GM23338 (cell line): Measurements from ENCODE around the gene GRIA1. TPM values are rescaled to one million over a fixed set of nuclear protein-coding genes. Genes with fewer than 3 reads are reported as not detected.

Source experiments
- ATAC-seq: fragments of 200-7000 bp; cut with Tn5 transposase; 3 replicates; pipeline ENCODE4 v1.9.1; 2020
- DNase-seq: peaks from one replicate; pipeline ENCODE4 v3.0.0-alpha.2; 2015; ENCODE audit warnings: low spot score
- H2AFZ ChIP-seq: fragments of 200-600 bp; sonication (generic); 2 replicates; pipeline ENCODE4 v1.8.0; 2016; ENCODE audit warnings: antibody characterized with exemption, mild to moderate bottlenecking, moderate library complexity
- H3F3A ChIP-seq: fragments of 200-600 bp; sonication (generic); replicated peaks from 2 replicates; pipeline ENCODE4 v1.8.0; 2017; ENCODE audit warnings: antibody characterized with exemption, mixed run types, low read depth
- H3K27ac ChIP-seq: fragments of 200-600 bp; sonication (generic); 2 replicates; pipeline ENCODE4 v1.6.1; 2016; ENCODE audit warnings: low read depth
- H3K27me3 ChIP-seq: fragments of 200-600 bp; sonication (generic); 2 replicates; pipeline ENCODE4 v1.8.0; 2016; ENCODE audit warnings: mild to moderate bottlenecking, mixed run types, moderate library complexity; ENCODE audit not compliant: insufficient read depth
- H3K36me3 ChIP-seq: fragments of 200-600 bp; sonication (generic); 2 replicates; pipeline ENCODE4 v1.8.0; 2016; ENCODE audit warnings: mild to moderate bottlenecking; ENCODE audit not compliant: insufficient read depth
- H3K4me1 ChIP-seq: fragments of 200-600 bp; sonication (generic); 2 replicates; pipeline ENCODE4 v1.8.0; 2016; ENCODE audit warnings: mild to moderate bottlenecking, moderate library complexity; ENCODE audit not compliant: insufficient read depth
- H3K4me2 ChIP-seq: fragments of 200-600 bp; sonication (generic); 2 replicates; pipeline ENCODE4 v1.7.1; 2017; ENCODE audit warnings: mixed run types
- H3K4me3 ChIP-seq: fragments of 200-600 bp; sonication (generic); 2 replicates; pipeline ENCODE4 v1.6.1; 2016; ENCODE audit warnings: mixed run types
- H3K79me2 ChIP-seq: fragments of 200-600 bp; sonication (generic); replicated peaks from 2 replicates; pipeline ENCODE4 v1.8.0; 2017; ENCODE audit warnings: mild to moderate bottlenecking; ENCODE audit not compliant: insufficient read depth
- H3K9me2 ChIP-seq: fragments of 200-600 bp; sonication (generic); 2 replicates; pipeline ENCODE4 v1.8.0; 2017; ENCODE audit not compliant: insufficient read depth
- H4K20me1 ChIP-seq: fragments of 200-600 bp; sonication (generic); replicated peaks from 2 replicates; pipeline ENCODE4 v1.8.0; 2017; ENCODE audit warnings: mild to moderate bottlenecking; ENCODE audit not compliant: insufficient read depth
- H3K27ac Mint-ChIP-seq: 2 replicates; pipeline ENCODE4 v1.8.0; 2020; ENCODE audit warnings: inconsistent platforms, mild to moderate bottlenecking, moderate library complexity, mixed read lengths
- H3K27me3 Mint-ChIP-seq: 3 replicates; pipeline ENCODE4 v1.8.0; 2022; ENCODE audit warnings: low read depth, mild to moderate bottlenecking, moderate library complexity, mixed read lengths, inconsistent platforms; ENCODE audit not compliant: insufficient read depth, poor library complexity
- H3K36me3 Mint-ChIP-seq: 3 replicates; pipeline ENCODE4 v1.8.0; 2021; ENCODE audit warnings: low read depth, mild to moderate bottlenecking, inconsistent platforms, moderate library complexity, mixed read lengths
- H3K4me1 Mint-ChIP-seq: 3 replicates; pipeline ENCODE4 v1.8.0; 2020; ENCODE audit warnings: mild to moderate bottlenecking, inconsistent platforms, mixed read lengths
- H3K4me3 Mint-ChIP-seq: 3 replicates; pipeline ENCODE4 v1.8.0; 2021; ENCODE audit warnings: moderate library complexity, mild to moderate bottlenecking, inconsistent platforms, mixed read lengths
- H3K9me3 Mint-ChIP-seq: 3 replicates; pipeline ENCODE4 v1.8.0; 2020; ENCODE audit warnings: moderate library complexity, mild to moderate bottlenecking, inconsistent platforms, mixed read lengths
- ETS1 ChIP-seq: IDR thresholded peaks from 2 replicates; pipeline ENCODE4 v1.6.1; 2016; ENCODE audit warnings: antibody characterized with exemption
- JUNB ChIP-seq: IDR thresholded peaks from one replicate; pipeline ENCODE4 v1.6.1; 2016; ENCODE audit warnings: antibody characterized with exemption; ENCODE audit not compliant: unreplicated experiment
- NANOG ChIP-seq: IDR thresholded peaks from 2 replicates; pipeline ENCODE4 v1.6.1; 2016; ENCODE audit warnings: antibody characterized with exemption, borderline replicate concordance
- ZNF331 ChIP-seq: fragments of 250-450 bp; sonication (Bioruptor Pico); IDR thresholded peaks from 2 replicates; pipeline ENCODE4 v1.5.0; 2020; ENCODE audit warnings: low read depth, mild to moderate bottlenecking, moderate library complexity
- ZNF462 ChIP-seq: fragments of 250-450 bp; sonication (Bioruptor Pico); IDR thresholded peaks from 2 replicates; pipeline ENCODE4 v1.5.0; 2020; ENCODE audit warnings: mild to moderate bottlenecking, moderate library complexity
- polyA plus RNA-seq: library from polyadenylated mRNA; unstranded; fragments of >200 nt; fragmentation: Nextera tagmentation; extraction: Ambion mirVana; gene quantifications from 2 replicates; pipeline ENCODE4 v1.2.1, GENCODE V29; 2016
- total RNA-seq: library from RNA; depleted of rRNA; stranded (reverse); fragments of >200 nt; shearing (Covaris generic); gene quantifications from 2 replicates; pipeline ENCODE4 v1.2.3, GENCODE V29; 2014

Gene GRIA1
- total and polyA plus RNA-seq, 2 experiments from 2014 or later, result 1.0 to 1.7 TPM

- H3K4me3 ChIP-seq, result no peak overlapping the region
- Mint-ChIP-seq H3K27me3 (peaks cover 6% of the 10 kb centered on the region), H3K4me1 (peaks cover 14% of the 10 kb centered on the region), H3K9me3 (no peaks in the 10 kb centered on the region), H3K4me3 (no peak overlapping the region), H3K27ac (no peak overlapping the region; the same call in 1 of the 2 replicates), H3K36me3 (no peaks in the 10 kb centered on the region)
- no peaks in the 10 kb centered on the region for H3K36me3 ChIP-seq
- no peak overlapping the region for H3K27ac ChIP-seq
- H2AFZ ChIP-seq, result no peak overlapping the region
- H3K27me3 ChIP-seq, result no peaks in the 10 kb centered on the region
- TF ChIP-seq ETS1, result no peak
- no peak for TF ChIP-seq NANOG
- no peak for TF ChIP-seq ZNF331 (CRISPR knock-in tag)
- no peak for TF ChIP-seq JUNB
- no peak for TF ChIP-seq ZNF462 (CRISPR knock-in tag)
- peaks cover 7% of the 10 kb centered on the region; the same call in 1 of the 2 replicates for H3K9me2 ChIP-seq
- DNase-seq, result no peak
- no peaks in the 10 kb centered on the region for H4K20me1 ChIP-seq
- H3F3A ChIP-seq, result no peaks in the 10 kb centered on the region
- H3K4me2 ChIP-seq, result no peak overlapping the region
- no peaks in the 10 kb centered on the region for H3K79me2 ChIP-seq
- no peak for ATAC-seq
- peaks cover 7% of the 10 kb centered on the region for H3K4me1 ChIP-seq
These were observed 133.4 kb downstream of the GRIA1 start for GRCh38 chr5:153623751-153624450.
